HEK293T (cell line): ENCODE measurements around the gene CPNE4.
"Not testable (repeated sequence)": the region's sequence is repeated elsewhere in the genome, so short reads cannot be mapped to it uniquely, and the experiment has no call there.

ENCODE experiments used
- CTCF ChIA-PET: fragments of 350-600 bp; formaldehyde crosslinking; extraction: SDS; loops from one replicate; lab custom pipeline; 2021; ENCODE audit warnings: antibody characterized with exemption, inconsistent platforms; lab: Yijun Ruan, JAX
- POLR2A ChIA-PET: fragments of 350-600 bp; formaldehyde crosslinking; extraction: SDS; loops from one replicate; lab custom pipeline; 2020; ENCODE audit warnings: antibody characterized with exemption, inconsistent platforms; lab: Yijun Ruan, JAX
- DNase-seq: peaks from one replicate; pipeline ENCODE4 v3.0.0; 2012; ENCODE audit warnings: mixed read lengths; ENCODE audit errors: extremely low spot score
- ARNT ChIP-seq: fragments of 450-650 bp; IDR thresholded peaks from 2 replicates; pipeline ENCODE4 v1.6.1; 2017; ENCODE audit warnings: mild to moderate bottlenecking
- BHLHE40 ChIP-seq: fragments of 450-650 bp; IDR thresholded peaks from 2 replicates; pipeline ENCODE4 v1.6.1; 2016; ENCODE audit warnings: mild to moderate bottlenecking, moderate library complexity, borderline replicate concordance
- CTBP1 ChIP-seq: fragments of 450-650 bp; IDR thresholded peaks from 2 replicates; pipeline ENCODE4 v1.6.1; 2016; ENCODE audit warnings: borderline replicate concordance
- ELF4 ChIP-seq: fragments of 450-650 bp; IDR thresholded peaks from 2 replicates; pipeline ENCODE4 v1.6.1; 2017; ENCODE audit warnings: antibody characterized with exemption
- FOXA1 ChIP-seq: fragments of 450-650 bp; IDR thresholded peaks from 2 replicates; pipeline ENCODE4 v1.6.1; 2016; ENCODE audit warnings: mild to moderate bottlenecking
- FOXK2 ChIP-seq: fragments of 450-650 bp; IDR thresholded peaks from 2 replicates; pipeline ENCODE4 v1.6.1; 2016; ENCODE audit warnings: mild to moderate bottlenecking
- FOXM1 ChIP-seq: fragments of 450-650 bp; IDR thresholded peaks from 2 replicates; pipeline ENCODE4 v1.6.1; 2017; ENCODE audit warnings: mild to moderate bottlenecking, borderline replicate concordance
- HDGF ChIP-seq: fragments of 450-650 bp; IDR thresholded peaks from 2 replicates; pipeline ENCODE4 v1.6.1; 2017; ENCODE audit warnings: antibody characterized with exemption, borderline replicate concordance
- L3MBTL2 ChIP-seq: fragments of 450-650 bp; conservative IDR thresholded peaks from 2 replicates; pipeline ENCODE4 v1.6.1; 2016; ENCODE audit warnings: mild to moderate bottlenecking
- LEF1 ChIP-seq: fragments of 450-650 bp; IDR thresholded peaks from 2 replicates; pipeline ENCODE4 v1.6.1; 2017; ENCODE audit warnings: mild to moderate bottlenecking, borderline replicate concordance
- NFRKB ChIP-seq: fragments of 450-650 bp; IDR thresholded peaks from 2 replicates; pipeline ENCODE4 v1.6.1; 2016; ENCODE audit warnings: mild to moderate bottlenecking, moderate library complexity
- PKNOX1 ChIP-seq: fragments of 450-650 bp; IDR thresholded peaks from 2 replicates; pipeline ENCODE4 v1.6.1; 2016
- SP1 ChIP-seq: fragments of 450-650 bp; IDR thresholded peaks from 2 replicates; pipeline ENCODE4 v1.6.1; 2017
- SUZ12 ChIP-seq: fragments of 450-650 bp; IDR thresholded peaks from 2 replicates; pipeline ENCODE4 v1.6.1; 2016; ENCODE audit warnings: mild to moderate bottlenecking
- TARDBP ChIP-seq: fragments of 450-650 bp; IDR thresholded peaks from 2 replicates; pipeline ENCODE4 v1.6.1; 2016
- ZNF384 ChIP-seq: fragments of 450-650 bp; IDR thresholded peaks from 2 replicates; pipeline ENCODE4 v1.6.1; 2016

Gene CPNE4

GRCh38 chr3:132071043-132071442, 36.2 kb upstream of the CPNE4 start:
- POLR2A ChIA-PET: no interaction called here
- CTCF ChIA-PET: no interaction called here
- no peak for TF ChIP-seq FOXM1
- no peak for TF ChIP-seq FOXA1
- TF ChIP-seq TARDBP: no peak
- TF ChIP-seq NFRKB: no peak
- TF ChIP-seq ZNF384: no peak
- DNase-seq: no peak

GRCh38 chr3:132064114-132064513, 29.3 kb upstream of the CPNE4 start:
- POLR2A ChIA-PET: no interaction called here
- TF ChIP-seq ZNF384: no peak
- TF ChIP-seq ELF4: no peak
- no peak for TF ChIP-seq PKNOX1
- TF ChIP-seq NFRKB: no peak
- TF ChIP-seq CTBP1: no peak
- TF ChIP-seq FOXA1: no peak
- TF ChIP-seq HDGF: no peak
- TF ChIP-seq ARNT: no peak
- TF ChIP-seq SUZ12: no peak
- no peak for TF ChIP-seq LEF1
- TF ChIP-seq SP1: no peak
- no peak for TF ChIP-seq FOXM1
- no peak for TF ChIP-seq BHLHE40
- no peak for TF ChIP-seq FOXK2
- TF ChIP-seq L3MBTL2: no peak
- no peak for TF ChIP-seq TARDBP
- DNase-seq: no peak
- CTCF ChIA-PET: no interaction called here

GRCh38 chr3:132062535-132062934, 27.7 kb upstream of the CPNE4 start:
- ChIA-PET CTCF (no interaction called here), POLR2A (no interaction called here)
- TF ChIP-seq FOXM1 (no peak), LEF1 (no peak), L3MBTL2 (no peak), PKNOX1 (no peak), FOXK2 (no peak), HDGF (no peak), ARNT (no peak), TARDBP (no peak), SUZ12 (no peak), SP1 (no peak), ZNF384 (no peak), BHLHE40 (no peak)
- DNase-seq: no peak

DNA sequence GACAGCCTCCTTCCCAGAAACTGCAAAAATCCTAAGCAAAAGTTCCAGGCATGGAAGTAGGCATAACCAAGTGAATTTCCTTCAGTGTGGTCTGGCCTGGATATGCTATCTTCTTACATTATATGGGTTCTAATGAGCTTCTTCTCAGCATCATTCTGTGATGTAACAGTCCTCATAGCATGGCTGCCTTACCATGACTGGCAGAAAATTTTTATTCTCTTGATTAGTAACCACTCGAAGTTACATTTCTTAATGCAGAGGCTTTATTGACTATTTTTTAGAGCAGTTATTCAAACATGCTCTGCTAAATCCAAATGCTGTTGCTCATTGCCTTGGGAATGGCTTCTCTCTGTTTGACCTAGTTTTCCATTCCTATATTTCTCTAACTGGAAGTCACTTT, 21.1 kb upstream of the CPNE4 start:
- ChIA-PET POLR2A (no interaction called here), CTCF (no interaction called here)
- no peak for DNase-seq
- TF ChIP-seq FOXM1: no peak
- TF ChIP-seq SUZ12: no peak
- no peak for TF ChIP-seq HDGF
- TF ChIP-seq SP1: no peak
- TF ChIP-seq L3MBTL2: no peak
- TF ChIP-seq TARDBP: no peak
- no peak for TF ChIP-seq LEF1
- no peak for TF ChIP-seq ZNF384
- no peak for TF ChIP-seq PKNOX1
- TF ChIP-seq CTBP1: no peak
- no peak for TF ChIP-seq ARNT

DNA sequence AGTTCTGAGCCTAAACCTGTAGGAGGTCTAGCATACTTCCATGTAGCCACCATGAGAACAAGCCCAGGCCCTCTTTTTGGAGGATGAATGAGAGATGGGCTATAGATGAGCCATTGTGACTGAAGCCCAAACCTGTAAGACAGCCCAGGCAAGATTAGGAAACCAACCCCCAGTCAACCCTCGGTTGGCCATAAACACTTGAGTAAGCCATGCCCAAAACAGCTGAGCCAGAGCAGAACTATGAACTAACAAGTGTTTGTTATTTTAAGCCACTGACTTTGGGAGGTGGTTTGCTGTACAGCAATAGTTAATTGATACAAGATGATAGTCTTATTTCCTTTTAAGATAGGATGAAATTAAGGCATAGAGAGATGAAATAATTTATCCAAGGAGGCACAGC, 12.4 kb upstream of the CPNE4 start:
- TF ChIP-seq TARDBP: no peak
- TF ChIP-seq PKNOX1: no peak
- TF ChIP-seq FOXK2: no peak
- TF ChIP-seq ELF4: no peak
- TF ChIP-seq SP1: no peak
- TF ChIP-seq FOXA1: no peak
- no peak for TF ChIP-seq NFRKB
- POLR2A ChIA-PET: no interaction called here
- CTCF ChIA-PET: no interaction called here
- no peak for DNase-seq

DNA sequence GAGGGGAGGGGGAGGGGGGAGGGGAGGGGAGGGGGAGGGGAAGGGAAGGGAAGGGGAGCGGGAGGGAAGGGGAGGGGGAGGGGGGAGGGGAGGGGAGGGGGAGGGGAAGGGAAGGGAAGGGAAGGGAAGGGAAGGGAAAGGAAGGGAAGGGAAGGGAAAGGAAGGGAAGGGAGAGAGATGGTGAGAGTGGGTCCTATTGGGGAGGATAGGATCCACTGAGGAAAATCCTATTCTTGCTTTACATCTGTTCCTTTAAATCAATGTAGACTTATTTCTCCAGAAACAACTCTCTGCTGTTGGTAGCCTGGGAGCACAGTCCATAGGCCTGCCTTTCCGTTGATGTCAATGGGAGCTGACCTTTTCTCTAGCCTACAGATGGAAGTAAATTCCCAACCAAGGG, 10.1 kb upstream of the CPNE4 start:
- CTCF ChIA-PET, DNase-seq, POLR2A ChIA-PET: not testable (repeated sequence)

GRCh38 chr3:132042681-132043080, 7.9 kb upstream of the CPNE4 start:
- TF ChIP-seq L3MBTL2 (no peak), FOXK2 (no peak), TARDBP (no peak), FOXA1 (no peak), HDGF (no peak), FOXM1 (no peak), ZNF384 (no peak), ELF4 (no peak), PKNOX1 (no peak), SP1 (no peak), ARNT (no peak), SUZ12 (no peak), BHLHE40 (no peak), NFRKB (no peak), CTBP1 (no peak)
- POLR2A ChIA-PET: no interaction called here
- CTCF ChIA-PET: no interaction called here
- DNase-seq: no peak
